Urothelium cell line (cell line): ENCODE data around the gene KLHL13.
"Not testable (repeated sequence)": the region's sequence is repeated elsewhere in the genome, so short reads cannot be mapped to it uniquely, and the experiment has no call there.

Source experiments
- DNase-seq: peaks from one replicate; pipeline ENCODE4 v3.0.0; 2011; ENCODE audit warnings: low spot score, mixed read lengths
- FAIRE-seq: peaks from 2 replicates; lab custom pipeline; 2011; peaks lifted over from hg19 to GRCh38; lab: Jason Lieb, UNC

Gene KLHL13

GRCh38 chrX:118074196-118074595, 42.4 kb downstream of the KLHL13 start:
- DNase-seq (no peak), FAIRE-seq (no peak)

GRCh38 chrX:118066867-118067515, 49.6 kb downstream of the KLHL13 start:
- DNase-seq (no peak), FAIRE-seq (no peak)

GRCh38 chrX:118062817-118063615, 53.6 kb downstream of the KLHL13 start:
- FAIRE-seq: no peak
- no peak for DNase-seq

GRCh38 chrX:118062048-118062789, 54.4 kb downstream of the KLHL13 start:
- DNase-seq (no peak), FAIRE-seq (no peak)

GRCh38 chrX:118058924-118059323, 57.7 kb downstream of the KLHL13 start:
- FAIRE-seq: no peak
- DNase-seq: no peak

GRCh38 chrX:118056870-118057269, 59.7 kb downstream of the KLHL13 start:
- DNase-seq: no peak
- FAIRE-seq: no peak

- DNase-seq: no peak
- no peak for FAIRE-seq
Observed at GRCh38 chrX:118049713-118050112, 66.9 kb downstream of the KLHL13 start.

- FAIRE-seq (no peak), DNase-seq (no peak)
Observed at GRCh38 chrX:118047446-118048186, 69.0 kb downstream of the KLHL13 start.

- no peak for FAIRE-seq
Observed at GRCh38 chrX:118039591-118039990, 77.0 kb downstream of the KLHL13 start.

GRCh38 chrX:118038614-118039365, 77.8 kb downstream of the KLHL13 start:
- DNase-seq (no peak), FAIRE-seq (no peak)

More at GRCh38 chrX:118039591-118039990, 77.0 kb downstream of the KLHL13 start:
- DNase-seq: no peak

- FAIRE-seq: no peak
- no peak for DNase-seq
Observed at GRCh38 chrX:118026631-118027030, 90.0 kb downstream of the KLHL13 start.

- DNase-seq (no peak), FAIRE-seq (no peak)
Observed at GRCh38 chrX:118025226-118025625, 91.4 kb downstream of the KLHL13 start.

- FAIRE-seq: no peak
- DNase-seq: no peak
Observed at GRCh38 chrX:118024482-118024881, 92.1 kb downstream of the KLHL13 start.

GRCh38 chrX:118022753-118023152, 93.9 kb downstream of the KLHL13 start:
- FAIRE-seq (no peak), DNase-seq (no peak)

GRCh38 chrX:118016422-118016821, 100.2 kb downstream of the KLHL13 start:
- FAIRE-seq (no peak), DNase-seq (no peak)

- not testable (repeated sequence) for FAIRE-seq, DNase-seq
Observed at GRCh38 chrX:118002417-118002816, 114.2 kb downstream of the KLHL13 start.

- DNase-seq (no peak), FAIRE-seq (no peak)
Observed at GRCh38 chrX:118000518-118000917, 116.1 kb downstream of the KLHL13 start.

GRCh38 chrX:117998171-117998570, 118.4 kb downstream of the KLHL13 start:
- FAIRE-seq (no peak), DNase-seq (no peak)

- FAIRE-seq (no peak), DNase-seq (no peak)
Observed at GRCh38 chrX:117996918-117997480, 119.6 kb downstream of the KLHL13 start.

GRCh38 chrX:117996408-117996807, 120.2 kb downstream of the KLHL13 start:
- FAIRE-seq: no peak
- no peak for DNase-seq
